MCF 10A (cell line): ENCODE data around the gene CDK11B. TPM values are rescaled to one million over a fixed set of nuclear protein-coding genes. Genes with fewer than 3 reads are reported as not detected.
"Not testable (repeated sequence)": the region's sequence is repeated elsewhere in the genome, so short reads cannot be mapped to it uniquely, and the experiment has no call there.

Experiments used
- BruUV-seq: library from RNA; stranded (reverse); fragments of 400-500 nt; replicated peaks from 2 replicates; lab custom pipeline; 2021; lab: Mats Ljungman, UMichigan
- CTCF ChIA-PET: fragments of 300-600 bp; sonication (Branson Sonifier 250); formaldehyde crosslinking; extraction: SDS; loops from one replicate; lab custom pipeline; 2021; ENCODE audit warnings: antibody characterized with exemption, inconsistent platforms; lab: Yijun Ruan, JAX
- POLR2A ChIA-PET: fragments of 300-600, 350-650 bp; sonication (Branson Sonifier 250); formaldehyde crosslinking; extraction: SDS; loops from one replicate; lab custom pipeline; 2020; ENCODE audit warnings: antibody characterized with exemption, inconsistent platforms; lab: Yijun Ruan, JAX
- DNase-seq: peaks from one replicate; pipeline ENCODE4 v3.0.0-alpha.2; 2018; ENCODE audit not compliant: unreplicated experiment
- H3K27ac Mint-ChIP-seq: one replicate; pipeline ENCODE4 v1.8.0; 2022; ENCODE audit warnings: mild to moderate bottlenecking, low read depth, mixed read lengths; ENCODE audit not compliant: unreplicated experiment
- H3K27me3 Mint-ChIP-seq: one replicate; pipeline ENCODE4 v1.8.0; 2022; ENCODE audit warnings: mixed read lengths; ENCODE audit not compliant: insufficient read depth, unreplicated experiment
- H3K36me3 Mint-ChIP-seq: one replicate; pipeline ENCODE4 v1.8.0; 2022; ENCODE audit warnings: mild to moderate bottlenecking, moderate library complexity, mixed read lengths; ENCODE audit not compliant: insufficient read depth, unreplicated experiment
- H3K4me1 Mint-ChIP-seq: one replicate; pipeline ENCODE4 v1.8.0; 2022; ENCODE audit warnings: mixed read lengths; ENCODE audit not compliant: insufficient read depth, unreplicated experiment
- H3K4me3 Mint-ChIP-seq: one replicate; pipeline ENCODE4 v1.8.0; 2022; ENCODE audit warnings: mild to moderate bottlenecking, moderate library complexity, mixed read lengths; ENCODE audit not compliant: unreplicated experiment
- H3K9me3 Mint-ChIP-seq: one replicate; pipeline ENCODE4 v1.8.0; 2022; ENCODE audit warnings: mixed read lengths; ENCODE audit not compliant: unreplicated experiment
- CTCF ChIP-seq: fragments of 200-600 bp; IDR thresholded peaks from one replicate; pipeline ENCODE4 v1.8.0; 2022; ENCODE audit warnings: antibody characterized with exemption, mild to moderate bottlenecking; ENCODE audit not compliant: unreplicated experiment
- intact Hi-C: fragments of 100-400 bp; cut with micrococcal nuclease; formaldehyde crosslinking; loops from 2 replicates; pipeline ENCODE4 v1.14.1; 2022
- total RNA-seq: library from RNA; stranded (reverse); gene quantifications from 2 replicates; pipeline ENCODE4 v1.2.3, GENCODE V29; 2022

CDK11B gene
- total RNA-seq, 1 experiment from 2014 or later = 32.0 TPM

GRCh38 chr1:1664941-1665814 is 6.4 kb upstream of the CDK11B start:
- Mint-ChIP-seq H3K27me3 (no peaks in the 10 kb centered on the region), H3K27ac (no peak overlapping the region), H3K9me3 (no peaks in the 10 kb centered on the region), H3K4me1 (no peaks in the 10 kb centered on the region), H3K4me3 (no peak overlapping the region), H3K36me3 (peaks cover 34% of the 10 kb centered on the region)
- no peak for DNase-seq
- ChIA-PET CTCF (interaction anchor here (0.6 to 1.0 kb wide), 2 partner anchors 16 to 49 kb away, joined by 3 read pairs; no protein-coding TSS in a partner anchor), POLR2A (interaction anchor here (0.8 kb wide), 1 partner anchor 64 kb away, joined by 3 read pairs; no protein-coding TSS in a partner anchor)
- BruUV-seq = no TSS peak
- no peak for TF ChIP-seq CTCF
- intact Hi-C loops = no loop called here

- DNase-seq, H3K27me3 Mint-ChIP-seq, intact Hi-C loops, H3K9me3 Mint-ChIP-seq, BruUV-seq, H3K4me1 Mint-ChIP-seq, CTCF ChIA-PET, POLR2A ChIA-PET, H3K27ac Mint-ChIP-seq, H3K4me3 Mint-ChIP-seq: not testable (repeated sequence)
- peaks cover 25% of the 10 kb centered on the region for H3K36me3 Mint-ChIP-seq
Measured at GRCh38 chr1:1664318-1664717, 5.5 kb upstream of the CDK11B start.

- intact Hi-C loops, H3K27me3 Mint-ChIP-seq, H3K9me3 Mint-ChIP-seq, H3K4me1 Mint-ChIP-seq, DNase-seq, BruUV-seq, POLR2A ChIA-PET, H3K4me3 Mint-ChIP-seq, H3K27ac Mint-ChIP-seq: not testable (repeated sequence)
- peaks cover 26% of the 10 kb centered on the region for H3K36me3 Mint-ChIP-seq
- CTCF ChIA-PET = interaction anchor here (0.6 kb wide), 1 partner anchor 430 kb away, joined by 3 read pairs; no protein-coding TSS in a partner anchor
Measured at GRCh38 chr1:1662830-1663560, 4.2 kb upstream of the CDK11B start.

- POLR2A ChIA-PET, H3K4me1 Mint-ChIP-seq, intact Hi-C loops, DNase-seq, H3K27ac Mint-ChIP-seq, H3K4me3 Mint-ChIP-seq, BruUV-seq, H3K27me3 Mint-ChIP-seq, H3K9me3 Mint-ChIP-seq, CTCF ChIA-PET: not testable (repeated sequence)
- peaks cover 22% of the 10 kb centered on the region for H3K36me3 Mint-ChIP-seq
Measured at GRCh38 chr1:1662392-1662791, 3.6 kb upstream of the CDK11B start.

- H3K9me3 Mint-ChIP-seq, H3K4me3 Mint-ChIP-seq, POLR2A ChIA-PET, H3K27me3 Mint-ChIP-seq, CTCF ChIA-PET, intact Hi-C loops, DNase-seq, BruUV-seq, H3K27ac Mint-ChIP-seq, H3K4me1 Mint-ChIP-seq: not testable (repeated sequence)
- peaks cover 72% of the 10 kb centered on the region for H3K36me3 Mint-ChIP-seq
Measured at GRCh38 chr1:1648265-1648664, 10.5 kb downstream of the CDK11B start.

GRCh38 chr1:1647567-1648241 is 11.1 kb downstream of the CDK11B start:
- H3K27ac Mint-ChIP-seq, H3K4me3 Mint-ChIP-seq, H3K9me3 Mint-ChIP-seq, DNase-seq, CTCF ChIA-PET, intact Hi-C loops, H3K27me3 Mint-ChIP-seq, POLR2A ChIA-PET, H3K4me1 Mint-ChIP-seq, BruUV-seq: not testable (repeated sequence)
- peaks cover 69% of the 10 kb centered on the region for H3K36me3 Mint-ChIP-seq

- H3K36me3 Mint-ChIP-seq = peaks cover 56% of the 10 kb centered on the region
- H3K4me1 Mint-ChIP-seq, intact Hi-C loops, CTCF ChIA-PET, H3K27ac Mint-ChIP-seq, H3K9me3 Mint-ChIP-seq, BruUV-seq, H3K4me3 Mint-ChIP-seq, H3K27me3 Mint-ChIP-seq, DNase-seq, POLR2A ChIA-PET: not testable (repeated sequence)
Measured at GRCh38 chr1:1646326-1646725, 12.5 kb downstream of the CDK11B start.
